ENCODE measurements around the gene VWF. TPM values are rescaled to one million over a fixed set of nuclear protein-coding genes. Genes with fewer than 3 reads are reported as not detected.

Gene VWF
- total RNA-seq, 2 donors from 2014 or later, result 20.9 to 63.2 TPM

DNA sequence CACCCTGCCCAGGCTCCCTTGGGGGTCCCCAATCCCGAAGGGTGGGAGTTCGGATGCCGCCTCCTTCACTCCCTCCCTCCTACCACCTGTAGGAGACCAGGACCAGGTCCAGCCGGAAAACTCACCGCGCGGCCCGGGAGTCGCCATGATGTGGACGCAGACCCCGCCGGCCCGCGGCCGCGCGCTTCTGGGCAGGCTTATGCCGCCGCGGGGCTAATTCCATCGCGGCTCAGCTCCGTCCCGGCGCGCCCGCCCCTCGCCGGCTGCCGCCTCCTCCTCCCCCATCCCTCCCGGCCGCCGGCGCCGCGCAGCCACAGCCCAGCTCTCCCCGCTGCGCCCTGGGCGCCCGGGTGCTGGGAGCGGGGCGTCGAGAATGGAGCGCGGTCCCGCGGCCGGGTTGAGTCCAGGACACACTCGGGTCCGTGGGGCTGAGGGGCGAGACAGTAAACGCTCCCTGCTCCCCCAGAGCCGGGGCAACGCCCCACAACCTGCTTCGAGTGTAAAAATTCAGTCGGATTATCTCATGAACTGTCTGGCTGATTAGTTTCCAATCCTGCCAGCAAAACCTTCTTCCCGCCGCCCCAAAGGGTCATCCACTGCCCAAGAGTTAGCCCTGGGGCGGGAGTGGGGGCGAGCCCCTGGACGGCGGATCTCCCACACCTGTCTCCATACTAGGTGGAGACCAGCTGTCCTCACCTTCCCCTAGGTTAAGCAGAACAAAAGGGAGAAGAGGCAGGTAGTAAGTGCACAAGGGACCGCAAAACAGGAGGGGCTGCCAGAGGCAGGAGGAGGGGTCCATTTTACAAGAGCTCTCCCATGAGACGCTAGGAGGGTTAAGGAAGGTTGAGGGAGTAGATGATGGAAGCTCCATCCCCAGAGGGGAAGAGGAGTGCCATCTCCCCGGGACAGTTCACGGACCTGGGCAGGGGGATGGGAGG is 179.1 kb downstream of the VWF start, which contains the start of gene ANO2:
TSS of gene ANO2 (minus strand) at position 189 of the 938 bp plus-strand sequence. CDS start at position 147, 42 bp downstream.
- DNase-seq, result no peak
- H3K9ac ChIP-seq (ENCODE audit: low read depth in 2 of 2, low read length in 2 of 2), result peak within 1 kb of the TSS in 1 of 2 donors; percentile 24

DNA sequence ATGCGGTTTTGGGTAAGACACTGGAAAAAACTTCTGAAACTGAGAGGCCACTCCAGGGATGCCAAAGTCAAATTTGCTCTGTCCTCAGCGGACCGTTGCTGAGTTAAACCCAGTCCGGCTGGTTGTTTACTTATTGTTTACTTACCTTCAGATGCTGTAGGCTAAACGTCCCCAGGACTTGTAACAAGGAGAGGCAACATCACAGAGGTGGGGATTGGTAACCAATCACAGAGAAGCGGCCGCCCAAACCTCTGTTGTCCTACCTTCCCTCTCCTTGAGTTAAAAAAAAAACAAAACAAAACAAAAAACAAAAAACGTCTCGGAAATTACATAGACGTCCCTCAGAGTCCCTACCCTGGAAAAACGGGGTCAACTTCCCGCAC is 179.8 kb downstream of the VWF start:
- peak overlapping the region; percentile 19 for H3K4me3 ChIP-seq
- no peaks in the 10 kb centered on the region for H3K36me3 ChIP-seq
- peaks cover 3% of the 10 kb centered on the region for H3K4me1 ChIP-seq
- peak overlapping the region in 1 of 2 donors; percentile 24 for H3K9ac ChIP-seq (ENCODE audit: low read depth in 2 of 2, low read length in 2 of 2)
- H3K27me3 ChIP-seq, result peaks cover 27% of the 10 kb centered on the region
- TF ChIP-seq, protein P1, sequence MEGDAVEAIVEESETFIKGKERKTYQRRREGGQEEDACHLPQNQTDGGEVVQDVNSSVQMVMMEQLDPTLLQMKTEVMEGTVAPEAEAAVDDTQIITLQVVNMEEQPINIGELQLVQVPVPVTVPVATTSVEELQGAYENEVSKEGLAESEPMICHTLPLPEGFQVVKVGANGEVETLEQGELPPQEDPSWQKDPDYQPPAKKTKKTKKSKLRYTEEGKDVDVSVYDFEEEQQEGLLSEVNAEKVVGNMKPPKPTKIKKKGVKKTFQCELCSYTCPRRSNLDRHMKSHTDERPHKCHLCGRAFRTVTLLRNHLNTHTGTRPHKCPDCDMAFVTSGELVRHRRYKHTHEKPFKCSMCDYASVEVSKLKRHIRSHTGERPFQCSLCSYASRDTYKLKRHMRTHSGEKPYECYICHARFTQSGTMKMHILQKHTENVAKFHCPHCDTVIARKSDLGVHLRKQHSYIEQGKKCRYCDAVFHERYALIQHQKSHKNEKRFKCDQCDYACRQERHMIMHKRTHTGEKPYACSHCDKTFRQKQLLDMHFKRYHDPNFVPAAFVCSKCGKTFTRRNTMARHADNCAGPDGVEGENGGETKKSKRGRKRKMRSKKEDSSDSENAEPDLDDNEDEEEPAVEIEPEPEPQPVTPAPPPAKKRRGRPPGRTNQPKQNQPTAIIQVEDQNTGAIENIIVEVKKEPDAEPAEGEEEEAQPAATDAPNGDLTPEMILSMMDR (IDR thresholded peaks at IDR 0.05), result no peak
- no peak for DNase-seq
- no peak overlapping the region for H3K27ac ChIP-seq
- no peaks in the 10 kb centered on the region for H3K9me3 ChIP-seq
- intact Hi-C loops (cut with DNase I), result no loop called here

More for the DNA sequence above, 179.1 kb downstream of the VWF start, which contains the start of gene ANO2:
- Histone ChIP-seq H3K36me3 (no peaks in the 10 kb centered on the region), H3K4me1 (peaks cover 3% of the 10 kb centered on the region), H3K4me3 (peak within 1 kb of the TSS; percentile 19), H3K9me3 (no peaks in the 10 kb centered on the region), H3K27ac (no peak within 1 kb of the TSS), H3K27me3 (peaks cover 27% of the 10 kb centered on the region)
- intact Hi-C loops (cut with DNase I), result no loop called here
- TF ChIP-seq, protein P1 (IDR thresholded peaks at IDR 0.05), result no peak

DNA sequence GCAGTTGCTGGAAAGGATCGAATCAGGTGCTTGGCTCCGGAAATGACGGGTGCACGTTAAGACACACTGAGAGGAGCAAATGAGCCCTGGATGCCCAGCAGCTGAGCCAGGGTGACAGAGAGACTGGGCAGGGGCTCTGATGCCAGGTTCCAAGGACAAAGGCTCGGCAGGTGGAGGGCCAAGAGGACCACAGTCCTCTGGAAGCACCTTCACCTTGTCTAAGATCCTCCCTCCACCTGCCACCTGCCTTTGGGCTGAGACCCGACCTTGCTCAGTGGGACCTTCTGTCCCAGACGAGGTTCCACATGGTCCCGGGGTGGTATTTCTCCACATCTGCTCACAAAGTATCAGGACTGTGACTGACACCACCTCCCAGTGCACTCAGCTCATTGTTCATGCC is 180.4 kb downstream of the VWF start:
- Histone ChIP-seq H3K27me3 (peaks cover 27% of the 10 kb centered on the region), H3K4me3 (no peak overlapping the region), H3K36me3 (no peaks in the 10 kb centered on the region), H3K9me3 (no peaks in the 10 kb centered on the region), H3K9ac (ENCODE audit: low read depth in 2 of 2, low read length in 2 of 2) (no peak overlapping the region), H3K27ac (no peak overlapping the region), H3K4me1 (peaks cover 3% of the 10 kb centered on the region)
- no peak for DNase-seq
- TF ChIP-seq, protein P1 (IDR thresholded peaks at IDR 0.05), result no peak
- intact Hi-C loops (cut with DNase I), result no loop called here

DNA sequence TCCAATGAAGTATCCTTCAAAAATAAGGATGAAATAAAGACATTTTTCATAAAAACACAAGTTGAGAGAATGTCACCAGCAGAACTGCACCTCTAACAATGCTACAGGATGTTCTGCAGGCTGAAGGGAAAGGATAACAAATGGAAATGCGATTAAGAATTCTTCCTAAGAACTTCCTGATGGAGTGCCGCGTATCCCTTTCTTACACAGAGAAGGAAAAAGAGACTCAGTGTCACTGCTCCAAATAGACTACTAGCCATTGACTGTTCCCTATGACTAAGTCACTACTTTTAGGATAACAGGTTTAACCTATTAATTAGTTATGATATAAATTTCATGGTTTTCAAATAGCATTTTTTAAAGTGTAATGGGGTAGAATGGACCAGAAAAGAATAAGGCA is 182.6 kb downstream of the VWF start:
- intact Hi-C loops (cut with DNase I), result no loop called here
- Histone ChIP-seq H3K36me3 (no peaks in the 10 kb centered on the region), H3K9ac (ENCODE audit: low read depth in 2 of 2, low read length in 2 of 2) (no peak overlapping the region), H3K9me3 (no peaks in the 10 kb centered on the region), H3K4me1 (peaks cover 3% of the 10 kb centered on the region), H3K4me3 (no peak overlapping the region), H3K27me3 (peaks cover 23% of the 10 kb centered on the region), H3K27ac (no peak overlapping the region)
- TF ChIP-seq, protein P1 (IDR thresholded peaks at IDR 0.05), result no peak
- no peak for DNase-seq

DNA sequence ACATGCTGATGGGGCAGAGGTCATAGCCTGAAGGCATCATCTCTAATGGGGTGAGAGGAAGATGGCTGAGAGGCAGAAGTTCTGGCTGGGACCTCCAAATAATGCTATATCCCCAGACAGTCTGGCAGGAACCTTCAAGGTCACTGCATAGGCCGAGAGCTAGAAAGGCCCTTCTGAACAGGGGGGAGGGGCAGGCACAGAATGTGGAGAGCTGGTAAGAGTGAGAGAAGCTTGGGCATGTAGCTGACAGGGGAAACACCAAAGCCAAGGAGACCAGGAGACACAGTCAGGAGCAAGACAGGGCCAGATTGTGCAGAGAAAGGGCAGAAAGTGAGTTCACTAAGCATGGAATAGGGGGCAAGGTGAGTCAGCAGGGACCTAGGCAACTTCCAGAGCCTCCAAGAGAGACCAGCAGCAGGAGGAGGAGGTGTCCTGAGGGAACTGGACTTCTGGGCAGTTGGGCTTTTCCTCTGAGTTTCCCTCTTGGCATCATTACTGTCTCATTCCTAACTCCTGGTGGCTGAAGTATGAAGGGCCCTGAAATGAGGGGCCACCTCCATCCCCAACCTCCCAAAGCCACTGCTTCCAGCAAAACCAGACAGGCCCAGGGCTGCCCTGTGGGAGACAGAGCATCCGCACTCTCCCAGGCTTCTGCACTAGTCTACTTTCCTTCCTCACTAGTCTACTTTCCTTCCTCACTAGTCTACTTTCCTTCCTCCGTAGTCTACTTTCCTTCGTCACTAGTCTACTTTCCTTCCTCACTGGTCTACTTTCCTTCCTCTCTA is 196.5 kb downstream of the VWF start:
- Histone ChIP-seq H3K9me3 (no peaks in the 10 kb centered on the region), H3K27ac (no peak overlapping the region), H3K36me3 (no peaks in the 10 kb centered on the region), H3K4me1 (no peaks in the 10 kb centered on the region), H3K27me3 (no peaks in the 10 kb centered on the region), H3K4me3 (no peak overlapping the region), H3K9ac (ENCODE audit: low read depth in 2 of 2, low read length in 2 of 2) (no peak overlapping the region)
- TF ChIP-seq, protein P1 (IDR thresholded peaks at IDR 0.05), result no peak
- intact Hi-C loops (cut with DNase I), result no loop called here
- no peak for DNase-seq

All from colonic mucosa (tissue), 4 donors.